Fibroblast of mammary gland (primary cell): ENCODE data around the gene WBP11.

Source experiments
- DNase-seq: peaks from one replicate; pipeline ENCODE4 v3.0.0-alpha.2; 2010; ENCODE audit warnings: low read depth
- H3K4me3 ChIP-seq: 2 replicates; pipeline ENCODE4 v1.5.1; 2011; ENCODE audit warnings: low read depth, mild to moderate bottlenecking, low read length, moderate library complexity; ENCODE audit not compliant: control insufficient read depth
- TF ChIP-seq, protein P1 (sequence below): conservative IDR thresholded peaks from 2 replicates; pipeline ENCODE4 v1.5.1; 2011; ENCODE audit warnings: low read depth, low read length, inconsistent platforms; ENCODE audit not compliant: control insufficient read depth, insufficient read depth

The WBP11 gene

DNA sequence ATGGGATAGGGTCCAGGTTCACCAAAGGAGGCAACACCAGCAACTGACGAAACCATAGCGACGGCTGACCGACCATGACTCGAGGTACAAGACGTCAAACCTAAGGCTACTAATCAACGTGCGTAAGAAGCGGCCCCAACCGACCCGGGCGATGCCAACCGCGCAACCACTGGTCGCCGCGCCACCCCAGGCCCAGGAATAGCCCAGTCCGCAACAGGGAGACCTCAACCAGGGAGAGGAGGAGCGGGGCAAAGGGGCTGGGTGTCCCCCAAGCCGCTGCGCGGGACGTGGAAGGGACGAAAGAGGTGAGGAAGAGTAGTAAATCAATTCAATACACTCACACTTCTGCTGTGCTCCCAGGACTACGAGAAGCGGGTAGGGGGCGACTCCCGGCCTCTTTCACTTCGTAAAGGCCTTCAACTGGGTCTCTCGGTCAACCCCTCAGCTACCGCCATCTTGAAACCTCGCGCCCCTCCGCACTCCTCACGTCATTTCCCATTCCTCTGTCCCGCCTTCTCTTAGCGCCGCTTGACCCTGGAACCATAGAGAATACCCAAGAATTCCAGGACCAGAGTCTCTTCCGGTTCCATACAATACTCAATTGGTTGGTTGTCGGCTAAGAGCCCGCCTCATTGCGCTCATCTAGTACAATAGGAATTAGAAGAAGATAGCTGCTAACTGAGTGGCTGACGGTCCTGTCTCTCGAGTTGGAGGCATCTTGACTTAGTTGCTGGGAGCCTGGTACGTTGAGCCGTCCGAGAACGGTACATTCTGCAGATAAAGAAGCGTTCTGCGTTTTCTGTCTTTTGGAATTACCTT is at the start of gene WBP11, which contains the start of gene C12orf60:
Gene WBP11, minus strand, starts transcription at position 468 of the 819 bp plus-strand sequence. CDS start 2,095 bp downstream, outside the sequence.
Gene C12orf60, plus strand, starts transcription at position 660 of the 819 bp plus-strand sequence. CDS start 19,266 bp downstream, outside the sequence.
- peak; percentile 99 for DNase-seq
- TF ChIP-seq, protein P1, sequence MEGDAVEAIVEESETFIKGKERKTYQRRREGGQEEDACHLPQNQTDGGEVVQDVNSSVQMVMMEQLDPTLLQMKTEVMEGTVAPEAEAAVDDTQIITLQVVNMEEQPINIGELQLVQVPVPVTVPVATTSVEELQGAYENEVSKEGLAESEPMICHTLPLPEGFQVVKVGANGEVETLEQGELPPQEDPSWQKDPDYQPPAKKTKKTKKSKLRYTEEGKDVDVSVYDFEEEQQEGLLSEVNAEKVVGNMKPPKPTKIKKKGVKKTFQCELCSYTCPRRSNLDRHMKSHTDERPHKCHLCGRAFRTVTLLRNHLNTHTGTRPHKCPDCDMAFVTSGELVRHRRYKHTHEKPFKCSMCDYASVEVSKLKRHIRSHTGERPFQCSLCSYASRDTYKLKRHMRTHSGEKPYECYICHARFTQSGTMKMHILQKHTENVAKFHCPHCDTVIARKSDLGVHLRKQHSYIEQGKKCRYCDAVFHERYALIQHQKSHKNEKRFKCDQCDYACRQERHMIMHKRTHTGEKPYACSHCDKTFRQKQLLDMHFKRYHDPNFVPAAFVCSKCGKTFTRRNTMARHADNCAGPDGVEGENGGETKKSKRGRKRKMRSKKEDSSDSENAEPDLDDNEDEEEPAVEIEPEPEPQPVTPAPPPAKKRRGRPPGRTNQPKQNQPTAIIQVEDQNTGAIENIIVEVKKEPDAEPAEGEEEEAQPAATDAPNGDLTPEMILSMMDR = no peak
- H3K4me3 ChIP-seq = peak within 1 kb of the TSS; percentile 89

DNA sequence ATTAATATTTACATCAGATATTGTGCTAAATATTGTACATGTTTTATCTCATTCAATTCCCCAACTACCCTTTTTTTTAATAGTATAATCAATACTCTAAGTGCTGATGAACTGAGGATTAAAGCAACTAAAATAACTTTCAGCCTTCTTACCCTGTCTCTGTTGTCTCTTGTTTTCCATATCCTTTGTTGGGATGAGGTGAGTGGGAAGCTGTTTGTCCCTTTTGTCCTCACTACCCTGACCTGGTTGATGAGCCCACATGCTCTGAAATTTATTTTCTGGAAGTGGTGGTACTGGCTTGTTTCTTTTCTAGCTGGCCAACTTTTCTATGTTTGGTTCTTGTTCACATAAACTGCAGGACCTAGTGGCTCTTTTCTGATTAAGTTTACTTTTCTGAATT is 49.6 kb upstream of the WBP11 start:
- no peak for DNase-seq
- no peak overlapping the region for H3K4me3 ChIP-seq
- TF ChIP-seq, protein P1 = no peak

GRCh38 chr12:14850929-14851663 is 47.8 kb upstream of the WBP11 start:
- no peak overlapping the region for H3K4me3 ChIP-seq
- TF ChIP-seq, protein P1 = no peak
- DNase-seq = no peak

- DNase-seq = peak; percentile 55
- H3K4me3 ChIP-seq = no peak overlapping the region
- TF ChIP-seq, protein P1 = no peak
Observed at GRCh38 chr12:14849661-14850060, 46.4 kb upstream of the WBP11 start.

GRCh38 chr12:14846876-14847580 is 43.8 kb upstream of the WBP11 start:
- DNase-seq = no peak
- H3K4me3 ChIP-seq = no peak overlapping the region
- TF ChIP-seq, protein P1 = no peak

GRCh38 chr12:14846042-14846587 is 42.8 kb upstream of the WBP11 start:
- H3K4me3 ChIP-seq = no peak overlapping the region
- TF ChIP-seq, protein P1 = no peak
- DNase-seq = no peak
